GM23338 (cell line): Measurements from ENCODE around the gene C14orf132. TPM values are rescaled to one million over a fixed set of nuclear protein-coding genes. Genes with fewer than 3 reads are reported as not detected.

Experiments used
- ATAC-seq: fragments of 200-7000 bp; cut with Tn5 transposase; 3 replicates; pipeline ENCODE4 v1.9.1; 2020
- DNase-seq: peaks from one replicate; pipeline ENCODE4 v3.0.0-alpha.2; 2015; ENCODE audit warnings: low spot score
- H2AFZ ChIP-seq: fragments of 200-600 bp; sonication (generic); 2 replicates; pipeline ENCODE4 v1.8.0; 2016; ENCODE audit warnings: antibody characterized with exemption, mild to moderate bottlenecking, moderate library complexity
- H3F3A ChIP-seq: fragments of 200-600 bp; sonication (generic); replicated peaks from 2 replicates; pipeline ENCODE4 v1.8.0; 2017; ENCODE audit warnings: antibody characterized with exemption, mixed run types, low read depth
- H3K27ac ChIP-seq: fragments of 200-600 bp; sonication (generic); 2 replicates; pipeline ENCODE4 v1.6.1; 2016; ENCODE audit warnings: low read depth
- H3K27me3 ChIP-seq: fragments of 200-600 bp; sonication (generic); 2 replicates; pipeline ENCODE4 v1.8.0; 2016; ENCODE audit warnings: mild to moderate bottlenecking, mixed run types, moderate library complexity; ENCODE audit not compliant: insufficient read depth
- H3K36me3 ChIP-seq: fragments of 200-600 bp; sonication (generic); 2 replicates; pipeline ENCODE4 v1.8.0; 2016; ENCODE audit warnings: mild to moderate bottlenecking; ENCODE audit not compliant: insufficient read depth
- H3K4me1 ChIP-seq: fragments of 200-600 bp; sonication (generic); 2 replicates; pipeline ENCODE4 v1.8.0; 2016; ENCODE audit warnings: mild to moderate bottlenecking, moderate library complexity; ENCODE audit not compliant: insufficient read depth
- H3K4me2 ChIP-seq: fragments of 200-600 bp; sonication (generic); 2 replicates; pipeline ENCODE4 v1.7.1; 2017; ENCODE audit warnings: mixed run types
- H3K4me3 ChIP-seq: fragments of 200-600 bp; sonication (generic); 2 replicates; pipeline ENCODE4 v1.6.1; 2016; ENCODE audit warnings: mixed run types
- H3K79me2 ChIP-seq: fragments of 200-600 bp; sonication (generic); replicated peaks from 2 replicates; pipeline ENCODE4 v1.8.0; 2017; ENCODE audit warnings: mild to moderate bottlenecking; ENCODE audit not compliant: insufficient read depth
- H3K9me2 ChIP-seq: fragments of 200-600 bp; sonication (generic); 2 replicates; pipeline ENCODE4 v1.8.0; 2017; ENCODE audit not compliant: insufficient read depth
- H4K20me1 ChIP-seq: fragments of 200-600 bp; sonication (generic); replicated peaks from 2 replicates; pipeline ENCODE4 v1.8.0; 2017; ENCODE audit warnings: mild to moderate bottlenecking; ENCODE audit not compliant: insufficient read depth
- H3K27ac Mint-ChIP-seq: 2 replicates; pipeline ENCODE4 v1.8.0; 2020; ENCODE audit warnings: inconsistent platforms, mild to moderate bottlenecking, moderate library complexity, mixed read lengths
- H3K27me3 Mint-ChIP-seq: 3 replicates; pipeline ENCODE4 v1.8.0; 2022; ENCODE audit warnings: low read depth, mild to moderate bottlenecking, moderate library complexity, mixed read lengths, inconsistent platforms; ENCODE audit not compliant: insufficient read depth, poor library complexity
- H3K36me3 Mint-ChIP-seq: 3 replicates; pipeline ENCODE4 v1.8.0; 2021; ENCODE audit warnings: low read depth, mild to moderate bottlenecking, inconsistent platforms, moderate library complexity, mixed read lengths
- H3K4me1 Mint-ChIP-seq: 3 replicates; pipeline ENCODE4 v1.8.0; 2020; ENCODE audit warnings: mild to moderate bottlenecking, inconsistent platforms, mixed read lengths
- H3K4me3 Mint-ChIP-seq: 3 replicates; pipeline ENCODE4 v1.8.0; 2021; ENCODE audit warnings: moderate library complexity, mild to moderate bottlenecking, inconsistent platforms, mixed read lengths
- H3K9me3 Mint-ChIP-seq: 3 replicates; pipeline ENCODE4 v1.8.0; 2020; ENCODE audit warnings: moderate library complexity, mild to moderate bottlenecking, inconsistent platforms, mixed read lengths
- CREB1 ChIP-seq: fragments of 250-450 bp; sonication (Bioruptor Pico); IDR thresholded peaks from 2 replicates; pipeline ENCODE4 v1.5.0; 2020; ENCODE audit warnings: low read depth, mild to moderate bottlenecking, moderate library complexity
- EZH2 ChIP-seq: fragments of 200-600 bp; sonication (generic); IDR thresholded peaks from one replicate; pipeline ENCODE4 v1.8.0; 2017; ENCODE audit warnings: antibody characterized with exemption, mild to moderate bottlenecking, low read depth; ENCODE audit not compliant: unreplicated experiment
- EZH2phosphoT487 ChIP-seq: fragments of 200-600 bp; sonication (generic); IDR thresholded peaks from one replicate; pipeline ENCODE4 v1.8.1; 2018; ENCODE audit warnings: antibody characterized with exemption; ENCODE audit not compliant: unreplicated experiment
- NANOG ChIP-seq: IDR thresholded peaks from 2 replicates; pipeline ENCODE4 v1.6.1; 2016; ENCODE audit warnings: antibody characterized with exemption, borderline replicate concordance
- STAT1 ChIP-seq: IDR thresholded peaks from one replicate; pipeline ENCODE4 v1.6.1; 2016; ENCODE audit warnings: antibody characterized with exemption; ENCODE audit not compliant: unreplicated experiment
- ZNF114 ChIP-seq: fragments of 250-450 bp; sonication (Bioruptor Pico); IDR thresholded peaks from 2 replicates; pipeline ENCODE4 v1.5.0; 2020; ENCODE audit warnings: mild to moderate bottlenecking, moderate library complexity
- ZNF331 ChIP-seq: fragments of 250-450 bp; sonication (Bioruptor Pico); IDR thresholded peaks from 2 replicates; pipeline ENCODE4 v1.5.0; 2020; ENCODE audit warnings: low read depth, mild to moderate bottlenecking, moderate library complexity
- polyA plus RNA-seq: library from polyadenylated mRNA; unstranded; fragments of >200 nt; fragmentation: Nextera tagmentation; extraction: Ambion mirVana; gene quantifications from 2 replicates; pipeline ENCODE4 v1.2.1, GENCODE V29; 2016
- total RNA-seq: library from RNA; depleted of rRNA; stranded (reverse); fragments of >200 nt; shearing (Covaris generic); gene quantifications from 2 replicates; pipeline ENCODE4 v1.2.3, GENCODE V29; 2014
- TF ChIP-seq, protein P1 (sequence below): fragments of 250-450 bp; sonication (Bioruptor Pico); IDR thresholded peaks from 2 replicates; pipeline ENCODE4 v1.5.0; 2020; ENCODE audit warnings: mild to moderate bottlenecking, moderate library complexity
- TF ChIP-seq, protein P2 (sequence below), 2 experiments: fragments of 200-600 bp in 1 of 2; sonication (generic) in 1 of 2; conservative IDR thresholded peaks; 2 replicates each; pipeline versions ENCODE4 v1.5.1 to v1.6.1; 2016 to 2017; ENCODE audit warnings: antibody characterized with exemption in 2 of 2, low read depth in 2 of 2, mild to moderate bottlenecking in 2 of 2, moderate library complexity in 1 of 2
- TF ChIP-seq, protein P3 (sequence below): IDR thresholded peaks from 2 replicates; pipeline ENCODE4 v1.6.1; 2016; ENCODE audit warnings: antibody characterized with exemption

The C14orf132 gene
- total and polyA plus RNA-seq, 2 experiments from 2014 or later: 13.8 to 16.2 TPM

DNA sequence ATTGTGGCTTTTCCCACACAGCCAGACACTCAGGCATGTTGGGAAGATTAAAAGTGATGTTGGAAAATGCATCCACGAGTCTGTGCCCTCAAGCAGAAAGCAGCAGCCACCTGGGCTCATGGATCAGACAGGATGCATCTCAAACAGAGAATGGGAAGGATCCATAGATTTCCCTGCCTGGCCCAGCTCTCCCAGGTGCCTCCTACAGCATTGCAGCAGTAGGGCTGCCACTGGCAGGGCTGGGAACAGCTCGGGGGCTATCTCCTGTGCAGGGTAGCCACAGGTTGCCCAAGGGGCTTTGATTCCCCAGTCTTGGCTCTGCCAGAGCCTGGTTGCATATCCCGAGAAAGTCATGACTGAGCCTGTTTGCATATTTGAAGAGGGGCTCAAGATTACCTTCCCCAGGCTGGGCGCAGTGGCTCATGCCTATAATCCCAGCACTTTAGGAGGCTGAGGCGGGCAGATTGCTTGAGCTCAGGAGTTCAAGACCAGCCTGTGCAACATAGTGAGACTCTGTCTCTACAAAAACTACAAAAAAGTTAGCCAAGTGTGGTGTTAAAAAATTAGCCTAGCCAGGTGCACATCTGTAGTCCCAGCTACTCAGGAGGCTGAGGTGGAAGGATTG lies 19.5 kb downstream of the C14orf132 start (continued):
- TF ChIP-seq, protein P1, sequence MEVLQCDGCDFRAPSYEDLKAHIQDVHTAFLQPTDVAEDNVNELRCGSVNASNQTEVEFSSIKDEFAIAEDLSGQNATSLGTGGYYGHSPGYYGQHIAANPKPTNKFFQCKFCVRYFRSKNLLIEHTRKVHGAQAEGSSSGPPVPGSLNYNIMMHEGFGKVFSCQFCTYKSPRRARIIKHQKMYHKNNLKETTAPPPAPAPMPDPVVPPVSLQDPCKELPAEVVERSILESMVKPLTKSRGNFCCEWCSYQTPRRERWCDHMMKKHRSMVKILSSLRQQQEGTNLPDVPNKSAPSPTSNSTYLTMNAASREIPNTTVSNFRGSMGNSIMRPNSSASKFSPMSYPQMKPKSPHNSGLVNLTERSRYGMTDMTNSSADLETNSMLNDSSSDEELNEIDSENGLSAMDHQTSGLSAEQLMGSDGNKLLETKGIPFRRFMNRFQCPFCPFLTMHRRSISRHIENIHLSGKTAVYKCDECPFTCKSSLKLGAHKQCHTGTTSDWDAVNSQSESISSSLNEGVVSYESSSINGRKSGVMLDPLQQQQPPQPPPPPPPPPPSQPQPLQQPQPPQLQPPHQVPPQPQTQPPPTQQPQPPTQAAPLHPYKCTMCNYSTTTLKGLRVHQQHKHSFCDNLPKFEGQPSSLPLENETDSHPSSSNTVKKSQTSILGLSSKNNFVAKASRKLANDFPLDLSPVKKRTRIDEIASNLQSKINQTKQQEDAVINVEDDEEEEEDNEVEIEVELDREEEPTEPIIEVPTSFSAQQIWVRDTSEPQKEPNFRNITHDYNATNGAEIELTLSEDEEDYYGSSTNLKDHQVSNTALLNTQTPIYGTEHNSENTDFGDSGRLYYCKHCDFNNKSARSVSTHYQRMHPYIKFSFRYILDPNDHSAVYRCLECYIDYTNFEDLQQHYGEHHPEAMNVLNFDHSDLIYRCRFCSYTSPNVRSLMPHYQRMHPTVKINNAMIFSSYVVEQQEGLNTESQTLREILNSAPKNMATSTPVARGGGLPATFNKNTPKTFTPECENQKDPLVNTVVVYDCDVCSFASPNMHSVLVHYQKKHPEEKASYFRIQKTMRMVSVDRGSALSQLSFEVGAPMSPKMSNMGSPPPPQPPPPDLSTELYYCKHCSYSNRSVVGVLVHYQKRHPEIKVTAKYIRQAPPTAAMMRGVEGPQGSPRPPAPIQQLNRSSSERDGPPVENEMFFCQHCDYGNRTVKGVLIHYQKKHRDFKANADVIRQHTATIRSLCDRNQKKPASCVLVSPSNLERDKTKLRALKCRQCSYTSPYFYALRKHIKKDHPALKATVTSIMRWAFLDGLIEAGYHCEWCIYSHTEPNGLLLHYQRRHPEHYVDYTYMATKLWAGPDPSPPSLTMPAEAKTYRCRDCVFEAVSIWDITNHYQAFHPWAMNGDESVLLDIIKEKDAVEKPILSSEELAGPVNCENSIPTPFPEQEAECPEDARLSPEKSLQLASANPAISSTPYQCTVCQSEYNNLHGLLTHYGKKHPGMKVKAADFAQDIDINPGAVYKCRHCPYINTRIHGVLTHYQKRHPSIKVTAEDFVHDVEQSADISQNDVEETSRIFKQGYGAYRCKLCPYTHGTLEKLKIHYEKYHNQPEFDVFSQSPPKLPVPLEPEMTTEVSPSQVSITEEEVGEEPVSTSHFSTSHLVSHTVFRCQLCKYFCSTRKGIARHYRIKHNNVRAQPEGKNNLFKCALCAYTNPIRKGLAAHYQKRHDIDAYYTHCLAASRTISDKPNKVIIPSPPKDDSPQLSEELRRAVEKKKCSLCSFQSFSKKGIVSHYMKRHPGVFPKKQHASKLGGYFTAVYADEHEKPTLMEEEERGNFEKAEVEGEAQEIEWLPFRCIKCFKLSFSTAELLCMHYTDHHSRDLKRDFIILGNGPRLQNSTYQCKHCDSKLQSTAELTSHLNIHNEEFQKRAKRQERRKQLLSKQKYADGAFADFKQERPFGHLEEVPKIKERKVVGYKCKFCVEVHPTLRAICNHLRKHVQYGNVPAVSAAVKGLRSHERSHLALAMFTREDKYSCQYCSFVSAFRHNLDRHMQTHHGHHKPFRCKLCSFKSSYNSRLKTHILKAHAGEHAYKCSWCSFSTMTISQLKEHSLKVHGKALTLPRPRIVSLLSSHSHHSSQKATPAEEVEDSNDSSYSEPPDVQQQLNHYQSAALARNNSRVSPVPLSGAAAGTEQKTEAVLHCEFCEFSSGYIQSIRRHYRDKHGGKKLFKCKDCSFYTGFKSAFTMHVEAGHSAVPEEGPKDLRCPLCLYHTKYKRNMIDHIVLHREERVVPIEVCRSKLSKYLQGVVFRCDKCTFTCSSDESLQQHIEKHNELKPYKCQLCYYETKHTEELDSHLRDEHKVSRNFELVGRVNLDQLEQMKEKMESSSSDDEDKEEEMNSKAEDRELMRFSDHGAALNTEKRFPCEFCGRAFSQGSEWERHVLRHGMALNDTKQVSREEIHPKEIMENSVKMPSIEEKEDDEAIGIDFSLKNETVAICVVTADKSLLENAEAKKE (CRISPR knock-in tag): no peak
- TF ChIP-seq EZH2phosphoT487 (no peak), NANOG (no peak)

DNA sequence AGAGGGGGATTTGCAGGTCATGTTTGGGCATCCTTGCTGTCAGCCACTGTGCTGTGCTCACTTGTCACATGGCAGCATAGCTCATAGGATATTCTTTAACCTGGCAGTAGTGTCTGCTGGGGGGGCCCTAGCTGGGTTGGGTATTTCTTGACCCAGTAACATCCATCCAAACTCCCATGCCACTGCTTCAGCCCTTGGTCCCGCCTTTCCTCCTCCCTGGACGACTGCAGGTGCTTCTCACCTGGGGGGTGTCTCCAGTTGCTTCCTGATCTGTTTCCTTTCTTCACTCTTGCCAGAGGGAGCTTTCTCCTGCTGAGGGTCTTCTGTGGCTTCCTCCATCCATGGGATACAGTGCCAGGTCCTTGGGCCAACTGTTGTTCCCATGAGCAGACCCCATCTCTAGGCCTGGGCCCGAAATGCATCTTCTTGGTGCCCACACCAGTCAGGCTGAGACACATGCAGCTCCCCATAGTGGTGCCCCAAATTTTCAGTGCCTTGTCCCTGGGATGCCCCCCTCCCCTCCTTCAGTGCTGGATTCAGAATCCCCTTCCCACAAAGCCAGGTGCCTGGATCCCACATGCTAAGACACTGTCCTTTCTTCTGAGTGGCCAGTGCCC lies 20.5 kb downstream of the C14orf132 start:
- Histone ChIP-seq H3K79me2 (no peaks in the 10 kb centered on the region), H3K4me1 (no peaks in the 10 kb centered on the region), H3K36me3 (no peaks in the 10 kb centered on the region), H3F3A (no peaks in the 10 kb centered on the region), H3K9me2 (no peaks in the 10 kb centered on the region), H3K4me3 (no peak overlapping the region), H3K4me2 (no peak overlapping the region), H2AFZ (no peak overlapping the region), H4K20me1 (peaks cover 6% of the 10 kb centered on the region), H3K27ac (no peak overlapping the region), H3K27me3 (no peaks in the 10 kb centered on the region)
- Mint-ChIP-seq H3K27ac (no peak overlapping the region), H3K4me1 (no peaks in the 10 kb centered on the region), H3K27me3 (peaks cover 8% of the 10 kb centered on the region), H3K4me3 (no peak overlapping the region; the same call in 2 of the 3 replicates), H3K36me3 (no peaks in the 10 kb centered on the region), H3K9me3 (no peaks in the 10 kb centered on the region)
- DNase-seq (no peak), ATAC-seq (no peak)
- TF ChIP-seq CREB1 (CRISPR knock-in tag): no peak
- TF ChIP-seq, protein P2, sequence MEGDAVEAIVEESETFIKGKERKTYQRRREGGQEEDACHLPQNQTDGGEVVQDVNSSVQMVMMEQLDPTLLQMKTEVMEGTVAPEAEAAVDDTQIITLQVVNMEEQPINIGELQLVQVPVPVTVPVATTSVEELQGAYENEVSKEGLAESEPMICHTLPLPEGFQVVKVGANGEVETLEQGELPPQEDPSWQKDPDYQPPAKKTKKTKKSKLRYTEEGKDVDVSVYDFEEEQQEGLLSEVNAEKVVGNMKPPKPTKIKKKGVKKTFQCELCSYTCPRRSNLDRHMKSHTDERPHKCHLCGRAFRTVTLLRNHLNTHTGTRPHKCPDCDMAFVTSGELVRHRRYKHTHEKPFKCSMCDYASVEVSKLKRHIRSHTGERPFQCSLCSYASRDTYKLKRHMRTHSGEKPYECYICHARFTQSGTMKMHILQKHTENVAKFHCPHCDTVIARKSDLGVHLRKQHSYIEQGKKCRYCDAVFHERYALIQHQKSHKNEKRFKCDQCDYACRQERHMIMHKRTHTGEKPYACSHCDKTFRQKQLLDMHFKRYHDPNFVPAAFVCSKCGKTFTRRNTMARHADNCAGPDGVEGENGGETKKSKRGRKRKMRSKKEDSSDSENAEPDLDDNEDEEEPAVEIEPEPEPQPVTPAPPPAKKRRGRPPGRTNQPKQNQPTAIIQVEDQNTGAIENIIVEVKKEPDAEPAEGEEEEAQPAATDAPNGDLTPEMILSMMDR (conservative IDR thresholded peaks at IDR 0.05; ENCODE audit: low read depth in 2 of 2): no peak
- TF ChIP-seq ZNF114 (CRISPR knock-in tag): no peak
- no peak for TF ChIP-seq STAT1
- no peak for TF ChIP-seq ZNF331
- TF ChIP-seq EZH2: no peak
- TF ChIP-seq, protein P3, sequence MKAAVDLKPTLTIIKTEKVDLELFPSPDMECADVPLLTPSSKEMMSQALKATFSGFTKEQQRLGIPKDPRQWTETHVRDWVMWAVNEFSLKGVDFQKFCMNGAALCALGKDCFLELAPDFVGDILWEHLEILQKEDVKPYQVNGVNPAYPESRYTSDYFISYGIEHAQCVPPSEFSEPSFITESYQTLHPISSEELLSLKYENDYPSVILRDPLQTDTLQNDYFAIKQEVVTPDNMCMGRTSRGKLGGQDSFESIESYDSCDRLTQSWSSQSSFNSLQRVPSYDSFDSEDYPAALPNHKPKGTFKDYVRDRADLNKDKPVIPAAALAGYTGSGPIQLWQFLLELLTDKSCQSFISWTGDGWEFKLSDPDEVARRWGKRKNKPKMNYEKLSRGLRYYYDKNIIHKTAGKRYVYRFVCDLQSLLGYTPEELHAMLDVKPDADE: no peak
- TF ChIP-seq EZH2phosphoT487: no peak
